NT2/D1 (cell line): ENCODE data around the gene APIP.
A peak's percentile ranks its signal among the peaks of the same experiment; 100 is the strongest.

Experiments used
- DNase-seq: peaks from one replicate; pipeline ENCODE4 v3.0.0-alpha.2; 2011; ENCODE audit warnings: low read depth, low spot score
- H3K27me3 ChIP-seq: 2 replicates; pipeline ENCODE4 v1.6.0; 2011; ENCODE audit warnings: mild to moderate bottlenecking; ENCODE audit not compliant: insufficient read length, insufficient read depth
- H3K36me3 ChIP-seq: 2 replicates; pipeline ENCODE4 v1.6.1; 2011; ENCODE audit warnings: mild to moderate bottlenecking, low read length, mixed read lengths; ENCODE audit not compliant: insufficient read depth, insufficient read length
- H3K4me1 ChIP-seq: 2 replicates; pipeline ENCODE4 v1.5.1; 2011; ENCODE audit not compliant: insufficient read depth, insufficient read length
- H3K4me3 ChIP-seq: 2 replicates; pipeline ENCODE4 v1.5.1; 2011; ENCODE audit warnings: low read depth; ENCODE audit not compliant: insufficient read length
- H3K9ac ChIP-seq: 2 replicates; pipeline ENCODE4 v1.6.0; 2011; ENCODE audit warnings: low read depth; ENCODE audit not compliant: insufficient read length
- H3K9me3 ChIP-seq: 2 replicates; pipeline ENCODE4 v1.5.1; 2011; ENCODE audit warnings: mild to moderate bottlenecking, low read length; ENCODE audit not compliant: insufficient read depth
- SUZ12 ChIP-seq: IDR thresholded peaks from 2 replicates; pipeline ENCODE4 v1.6.1; 2011; ENCODE audit not compliant: insufficient read length, insufficient read depth; ENCODE audit errors: extremely low read depth
- YY1 ChIP-seq: IDR thresholded peaks from 2 replicates; pipeline ENCODE4 v1.6.1; 2011; ENCODE audit not compliant: insufficient read length, insufficient read depth
- ZNF274 ChIP-seq: IDR thresholded peaks from 2 replicates; pipeline ENCODE4 v1.6.1; 2011; ENCODE audit warnings: mild to moderate bottlenecking, low read depth, low read length

Gene APIP

DNA sequence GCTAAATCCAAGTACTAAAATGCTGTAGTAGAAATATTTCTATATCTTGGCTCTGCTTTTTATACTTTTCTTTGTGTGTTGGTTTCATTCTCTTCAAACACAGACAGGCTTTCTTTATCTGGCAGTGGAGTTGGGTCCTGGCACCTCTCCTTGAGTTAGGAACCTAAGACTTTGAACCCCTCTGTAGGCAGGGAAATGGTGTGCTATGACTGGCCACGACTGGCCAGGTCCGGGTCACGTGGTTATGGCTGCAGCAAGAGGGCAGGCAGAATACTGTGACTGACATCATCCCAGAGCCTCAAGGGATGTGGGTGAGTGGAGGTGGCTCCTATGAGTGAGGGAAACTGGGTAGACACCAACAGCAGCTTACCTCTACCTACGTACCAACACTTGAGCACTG lies 42.0 kb downstream of the APIP start:
- no peak for DNase-seq
- Histone ChIP-seq H3K4me1 (no peaks in the 10 kb centered on the region), H3K27me3 (no peaks in the 10 kb centered on the region), H3K36me3 (peaks cover 5% of the 10 kb centered on the region), H3K9ac (no peak overlapping the region), H3K9me3 (no peaks in the 10 kb centered on the region), H3K4me3 (no peak overlapping the region)
- TF ChIP-seq ZNF274 = no peak
- TF ChIP-seq SUZ12 = no peak
- no peak for TF ChIP-seq YY1

DNA sequence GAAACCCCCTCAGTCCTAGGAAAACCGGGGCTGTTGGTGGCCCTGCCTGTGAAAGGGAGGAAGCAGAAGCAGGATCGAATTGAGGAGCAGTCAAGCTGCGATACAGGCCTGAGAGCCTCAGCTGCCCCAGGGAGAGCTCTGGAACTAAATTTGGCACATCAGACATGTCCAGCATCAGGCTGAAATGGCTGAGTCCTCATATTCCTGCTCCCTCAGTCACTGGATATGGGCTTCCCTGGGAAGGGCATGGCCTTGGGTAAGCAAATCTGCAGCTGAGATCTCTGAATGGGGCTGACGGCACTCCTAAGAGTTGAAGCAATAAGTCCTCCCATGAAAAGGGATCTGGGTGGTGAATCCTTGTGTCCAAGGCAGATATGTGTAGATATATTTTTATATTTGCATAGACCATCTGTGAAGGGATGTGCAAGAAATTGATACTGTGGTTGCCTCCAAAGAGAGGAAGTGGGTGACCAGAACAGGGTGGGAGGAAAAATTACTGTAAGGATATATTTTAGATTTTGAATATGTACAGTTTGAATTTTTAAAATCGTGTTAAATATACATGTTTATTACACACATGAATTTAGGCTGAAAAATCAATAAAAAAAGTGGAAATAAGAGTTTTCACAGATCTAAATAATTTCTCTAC lies 45.5 kb downstream of the APIP start:
- Histone ChIP-seq H3K9me3 (no peaks in the 10 kb centered on the region), H3K4me3 (no peak overlapping the region), H3K9ac (no peak overlapping the region), H3K4me1 (no peaks in the 10 kb centered on the region), H3K36me3 (peaks cover 5% of the 10 kb centered on the region), H3K27me3 (no peaks in the 10 kb centered on the region)
- no peak for TF ChIP-seq SUZ12
- TF ChIP-seq YY1 = no peak
- TF ChIP-seq ZNF274 = no peak
- no peak for DNase-seq

DNA sequence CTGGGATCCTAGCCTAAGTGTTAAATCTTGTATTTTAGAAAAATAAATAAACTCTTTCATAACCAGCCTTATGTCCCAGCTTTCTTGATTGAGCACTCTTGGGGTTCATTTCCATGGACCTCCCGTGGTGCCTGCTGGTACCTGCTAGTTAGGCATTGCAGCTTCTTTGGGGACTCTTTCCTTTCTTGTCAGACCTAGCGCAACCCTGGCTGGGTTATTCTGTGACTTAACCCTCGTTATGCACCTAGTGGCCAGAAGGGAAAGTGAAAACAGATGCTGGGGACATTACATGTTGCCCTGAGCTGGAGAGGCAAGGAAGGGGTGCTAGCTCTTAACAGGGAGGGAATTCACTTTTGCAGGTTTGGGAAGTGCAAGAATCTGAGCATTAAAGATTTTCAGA lies 46.8 kb downstream of the APIP start:
- Histone ChIP-seq H3K9me3 (no peaks in the 10 kb centered on the region), H3K4me3 (no peak overlapping the region), H3K36me3 (peaks cover 5% of the 10 kb centered on the region), H3K27me3 (no peaks in the 10 kb centered on the region), H3K9ac (no peak overlapping the region), H3K4me1 (no peaks in the 10 kb centered on the region)
- peak; percentile 9 for DNase-seq
- TF ChIP-seq YY1 (no peak), ZNF274 (no peak), SUZ12 (no peak)

DNA sequence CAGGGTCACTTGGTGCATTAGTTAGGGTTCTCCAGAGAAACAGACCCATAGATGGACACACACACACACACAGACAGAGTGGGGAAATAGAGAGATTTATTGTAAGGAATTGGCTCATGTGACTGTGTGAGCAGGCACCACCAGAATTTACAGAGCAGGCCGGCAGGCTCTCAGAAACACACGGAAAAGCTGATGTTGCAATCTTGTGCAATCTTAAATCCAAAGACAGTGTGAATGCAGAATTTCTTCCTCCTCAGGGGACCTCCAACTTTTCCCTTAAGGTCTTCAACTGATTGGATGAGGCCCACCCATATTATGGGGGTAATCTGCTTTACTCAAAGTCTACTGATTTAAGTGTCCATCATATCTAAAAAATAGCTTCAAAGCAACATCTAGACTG lies 49.8 kb downstream of the APIP start:
- Histone ChIP-seq H3K4me3 (no peak overlapping the region), H3K36me3 (peaks cover 3% of the 10 kb centered on the region), H3K4me1 (no peaks in the 10 kb centered on the region), H3K27me3 (no peaks in the 10 kb centered on the region), H3K9me3 (no peaks in the 10 kb centered on the region), H3K9ac (no peak overlapping the region)
- TF ChIP-seq ZNF274 = no peak
- TF ChIP-seq YY1 = no peak
- TF ChIP-seq SUZ12 = no peak
- DNase-seq = no peak

DNA sequence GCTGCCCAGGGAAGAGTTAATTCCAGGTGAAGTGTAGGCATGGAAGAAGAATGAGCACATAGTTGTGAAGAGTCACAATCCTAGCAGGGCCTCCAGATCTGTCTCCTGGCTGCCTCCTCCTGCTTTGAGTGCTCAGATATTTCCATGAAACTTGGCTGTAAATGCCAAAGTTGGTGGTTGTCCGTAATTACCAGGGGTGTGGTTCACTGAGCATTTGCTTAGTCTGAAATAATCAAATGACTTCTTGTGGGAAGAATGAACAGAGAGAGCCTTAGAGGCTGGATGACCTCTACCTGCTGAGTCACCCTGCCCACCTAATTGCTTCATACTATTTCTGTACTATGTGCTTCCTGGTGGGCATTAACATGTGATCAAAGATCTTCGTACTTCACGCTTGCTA lies 50.9 kb downstream of the APIP start:
- Histone ChIP-seq H3K4me1 (no peaks in the 10 kb centered on the region), H3K36me3 (no peaks in the 10 kb centered on the region), H3K27me3 (no peaks in the 10 kb centered on the region), H3K4me3 (no peak overlapping the region), H3K9me3 (no peaks in the 10 kb centered on the region), H3K9ac (no peak overlapping the region)
- no peak for DNase-seq
- TF ChIP-seq SUZ12 (no peak), ZNF274 (no peak), YY1 (no peak)

DNA sequence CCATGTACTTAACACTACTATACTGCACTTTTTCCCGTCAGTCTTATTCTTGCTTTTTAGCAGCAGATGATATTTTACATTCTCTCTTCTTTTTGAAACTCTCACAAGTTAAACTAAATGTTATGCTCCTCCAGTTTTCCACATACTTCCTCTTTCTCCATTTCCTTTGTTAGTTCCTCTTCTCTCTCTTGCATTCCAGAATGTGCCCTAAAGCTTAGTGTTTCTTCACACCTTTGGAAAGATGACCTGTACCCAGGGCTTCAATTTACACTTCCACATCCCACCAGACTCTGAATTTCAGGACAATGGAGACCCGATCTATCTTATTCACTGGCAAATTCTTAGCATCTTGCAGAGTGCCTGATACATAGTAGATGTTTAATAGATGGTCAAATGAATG lies 51.8 kb downstream of the APIP start:
- Histone ChIP-seq H3K27me3 (no peaks in the 10 kb centered on the region), H3K9ac (no peak overlapping the region), H3K36me3 (no peaks in the 10 kb centered on the region), H3K4me1 (no peaks in the 10 kb centered on the region), H3K9me3 (no peaks in the 10 kb centered on the region), H3K4me3 (no peak overlapping the region)
- no peak for DNase-seq
- TF ChIP-seq SUZ12 (no peak), YY1 (no peak), ZNF274 (no peak)

DNA sequence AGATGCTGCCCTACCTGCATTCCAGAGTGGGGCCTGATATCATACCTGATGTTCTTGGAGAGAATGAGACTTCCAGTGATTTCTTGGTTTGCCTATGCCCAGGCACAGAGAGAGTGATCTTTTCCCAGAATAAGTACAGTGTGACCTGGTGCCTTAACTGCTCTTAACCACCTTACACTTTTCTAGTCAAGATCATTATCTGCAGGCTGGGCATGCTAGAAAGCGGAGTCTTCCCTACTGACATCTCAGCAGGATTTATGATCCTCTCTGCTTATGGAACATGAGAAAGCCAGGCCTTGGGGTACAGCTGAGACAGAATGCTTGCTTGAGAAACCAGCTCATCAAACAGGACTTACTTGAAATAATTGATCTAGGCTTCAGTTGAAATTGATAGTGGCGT lies 53.1 kb downstream of the APIP start:
- Histone ChIP-seq H3K36me3 (no peaks in the 10 kb centered on the region), H3K4me3 (no peak overlapping the region), H3K27me3 (no peaks in the 10 kb centered on the region), H3K9me3 (no peaks in the 10 kb centered on the region), H3K9ac (no peak overlapping the region), H3K4me1 (no peaks in the 10 kb centered on the region)
- TF ChIP-seq ZNF274 (no peak), YY1 (no peak), SUZ12 (no peak)
- no peak for DNase-seq

DNA sequence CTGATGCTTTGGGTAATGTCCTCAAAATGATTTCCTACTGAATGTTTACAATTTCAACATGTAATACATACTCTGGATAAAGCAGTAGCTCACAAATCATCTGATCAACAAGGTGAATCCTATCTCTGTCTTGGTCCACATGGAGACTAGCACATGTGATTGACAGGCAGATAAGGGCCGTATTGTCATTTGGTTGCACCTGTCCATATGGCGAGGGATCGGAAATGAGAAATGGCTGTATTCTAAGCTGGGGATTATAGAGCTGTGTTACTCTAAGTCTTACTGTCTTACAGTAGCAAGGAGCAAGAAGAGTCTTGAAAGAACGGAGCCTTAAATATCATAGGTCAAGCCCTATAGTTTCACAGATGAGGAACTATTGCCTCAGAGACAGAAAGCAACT lies 55.7 kb downstream of the APIP start:
- H3K27me3 ChIP-seq = no peaks in the 10 kb centered on the region
- H3K4me3 ChIP-seq = no peak overlapping the region
- no peak overlapping the region for H3K9ac ChIP-seq
- no peaks in the 10 kb centered on the region for H3K36me3 ChIP-seq
- no peak for DNase-seq
- no peak for TF ChIP-seq YY1
- no peak for TF ChIP-seq ZNF274
- no peak for TF ChIP-seq SUZ12
- H3K4me1 ChIP-seq = no peaks in the 10 kb centered on the region
- no peaks in the 10 kb centered on the region for H3K9me3 ChIP-seq
